RWPE2 (cell line): ENCODE measurements around the gene RAE1.

Experiments used
- ATAC-seq: fragments of 200-7000 bp; cut with Tn5 transposase; 3 replicates; pipeline ENCODE4 v1.9.1; 2021; ENCODE audit warnings: low read depth
- DNase-seq: peaks from one replicate; pipeline ENCODE4 v3.0.0-alpha.2; 2020; ENCODE audit warnings: low spot score
- H3K27ac ChIP-seq: fragments of 450-650 bp; 2 replicates; pipeline ENCODE4 v1.5.1; 2017; ENCODE audit warnings: mild to moderate bottlenecking; ENCODE audit not compliant: poor library complexity, severe bottlenecking
- H3K27me3 ChIP-seq: fragments of 250-450 bp; sonication (Bioruptor Pico); 2 replicates; pipeline ENCODE4 v1.5.1; 2021; ENCODE audit warnings: mild to moderate bottlenecking, moderate library complexity; ENCODE audit not compliant: insufficient read depth, poor library complexity, severe bottlenecking
- H3K36me3 ChIP-seq: fragments of 250-450 bp; sonication (Bioruptor Pico); 2 replicates; pipeline ENCODE4 v1.5.1; 2020; ENCODE audit warnings: low read depth, mild to moderate bottlenecking, moderate library complexity
- H3K4me1 ChIP-seq: fragments of 250-450 bp; sonication (Bioruptor Pico); 2 replicates; pipeline ENCODE4 v1.5.1; 2021; ENCODE audit warnings: mild to moderate bottlenecking, moderate library complexity; ENCODE audit not compliant: insufficient read depth, poor library complexity, severe bottlenecking
- H3K4me3 ChIP-seq: fragments of 250-450 bp; sonication (Bioruptor Pico); 2 replicates; pipeline ENCODE4 v1.5.1; 2021; ENCODE audit warnings: mild to moderate bottlenecking, moderate library complexity; ENCODE audit not compliant: severe bottlenecking
- H3K9me3 ChIP-seq: fragments of 250-450 bp; sonication (Bioruptor Pico); 2 replicates; pipeline ENCODE4 v1.5.1; 2021; ENCODE audit warnings: mild to moderate bottlenecking, moderate library complexity; ENCODE audit not compliant: severe bottlenecking
- TF ChIP-seq, protein P1 (sequence below): fragments of 450-650 bp; IDR thresholded peaks from one replicate; pipeline ENCODE4 v1.5.1; 2017; ENCODE audit warnings: mild to moderate bottlenecking, moderate library complexity; ENCODE audit not compliant: poor library complexity, severe bottlenecking

The RAE1 gene

DNA sequence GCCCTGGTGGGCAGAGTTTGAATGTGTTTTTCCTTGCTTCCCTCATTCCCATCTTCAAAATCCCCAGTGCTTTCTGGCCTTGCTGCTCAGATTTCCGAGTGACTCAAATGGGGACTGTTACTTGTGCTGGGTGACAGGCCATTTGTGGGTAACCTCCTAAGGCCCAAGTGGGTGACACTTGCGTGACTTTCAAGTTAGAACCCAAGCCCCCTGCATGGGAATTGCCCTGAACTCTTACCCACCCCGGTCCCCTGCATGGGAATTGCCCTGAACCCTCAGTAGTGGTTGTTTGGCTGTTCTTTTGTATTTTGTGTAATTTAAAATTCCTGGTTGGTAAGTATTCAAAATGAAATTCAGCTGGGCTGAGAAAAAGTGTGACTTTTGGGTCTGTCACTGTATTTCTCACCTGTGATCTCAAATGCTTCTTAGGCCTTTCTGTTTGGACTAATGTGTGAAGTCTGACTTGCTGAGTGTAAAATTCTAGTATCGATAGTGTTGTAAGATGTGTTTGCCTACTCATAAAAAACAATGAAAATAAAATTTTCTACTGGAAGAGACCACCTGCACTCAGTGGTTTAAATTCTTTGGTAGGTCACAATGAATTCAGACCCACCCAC, 27.7 kb downstream of the RAE1 start:
- TF ChIP-seq, protein P1, sequence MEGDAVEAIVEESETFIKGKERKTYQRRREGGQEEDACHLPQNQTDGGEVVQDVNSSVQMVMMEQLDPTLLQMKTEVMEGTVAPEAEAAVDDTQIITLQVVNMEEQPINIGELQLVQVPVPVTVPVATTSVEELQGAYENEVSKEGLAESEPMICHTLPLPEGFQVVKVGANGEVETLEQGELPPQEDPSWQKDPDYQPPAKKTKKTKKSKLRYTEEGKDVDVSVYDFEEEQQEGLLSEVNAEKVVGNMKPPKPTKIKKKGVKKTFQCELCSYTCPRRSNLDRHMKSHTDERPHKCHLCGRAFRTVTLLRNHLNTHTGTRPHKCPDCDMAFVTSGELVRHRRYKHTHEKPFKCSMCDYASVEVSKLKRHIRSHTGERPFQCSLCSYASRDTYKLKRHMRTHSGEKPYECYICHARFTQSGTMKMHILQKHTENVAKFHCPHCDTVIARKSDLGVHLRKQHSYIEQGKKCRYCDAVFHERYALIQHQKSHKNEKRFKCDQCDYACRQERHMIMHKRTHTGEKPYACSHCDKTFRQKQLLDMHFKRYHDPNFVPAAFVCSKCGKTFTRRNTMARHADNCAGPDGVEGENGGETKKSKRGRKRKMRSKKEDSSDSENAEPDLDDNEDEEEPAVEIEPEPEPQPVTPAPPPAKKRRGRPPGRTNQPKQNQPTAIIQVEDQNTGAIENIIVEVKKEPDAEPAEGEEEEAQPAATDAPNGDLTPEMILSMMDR, result no peak
- peak; percentile 56 for DNase-seq
- H3K4me3 ChIP-seq, result no peak overlapping the region
- no peak overlapping the region for H3K27ac ChIP-seq
- H3K9me3 ChIP-seq, result no peaks in the 10 kb centered on the region
- H3K36me3 ChIP-seq, result peaks cover 51% of the 10 kb centered on the region
- no peaks in the 10 kb centered on the region for H3K27me3 ChIP-seq
- ATAC-seq, result no peak
- no peaks in the 10 kb centered on the region for H3K4me1 ChIP-seq

DNA sequence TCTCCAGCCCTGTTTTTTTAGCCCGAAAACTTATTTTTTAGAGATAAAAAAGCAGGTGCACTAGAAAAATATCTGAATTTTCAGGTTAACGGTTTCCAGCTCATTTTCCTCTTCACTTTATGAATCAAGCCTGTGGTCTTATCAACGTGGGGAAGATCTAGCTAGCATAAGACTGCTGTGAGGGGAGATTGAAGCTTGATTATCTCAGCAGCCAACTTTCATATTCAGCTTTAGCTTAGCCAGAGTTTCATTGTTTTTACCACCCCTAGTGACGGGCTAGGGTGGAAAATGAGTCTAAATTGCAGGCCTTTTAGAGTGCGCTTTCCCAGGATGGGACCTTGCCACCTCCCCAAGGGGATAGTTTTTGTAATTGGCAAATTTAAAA, 28.2 kb downstream of the RAE1 start:
- Histone ChIP-seq H3K4me3 (no peak overlapping the region), H3K27me3 (no peaks in the 10 kb centered on the region), H3K4me1 (no peaks in the 10 kb centered on the region), H3K36me3 (peaks cover 46% of the 10 kb centered on the region), H3K27ac (no peak overlapping the region), H3K9me3 (no peaks in the 10 kb centered on the region)
- no peak for ATAC-seq
- DNase-seq, result no peak
- TF ChIP-seq, protein P1, result no peak

DNA sequence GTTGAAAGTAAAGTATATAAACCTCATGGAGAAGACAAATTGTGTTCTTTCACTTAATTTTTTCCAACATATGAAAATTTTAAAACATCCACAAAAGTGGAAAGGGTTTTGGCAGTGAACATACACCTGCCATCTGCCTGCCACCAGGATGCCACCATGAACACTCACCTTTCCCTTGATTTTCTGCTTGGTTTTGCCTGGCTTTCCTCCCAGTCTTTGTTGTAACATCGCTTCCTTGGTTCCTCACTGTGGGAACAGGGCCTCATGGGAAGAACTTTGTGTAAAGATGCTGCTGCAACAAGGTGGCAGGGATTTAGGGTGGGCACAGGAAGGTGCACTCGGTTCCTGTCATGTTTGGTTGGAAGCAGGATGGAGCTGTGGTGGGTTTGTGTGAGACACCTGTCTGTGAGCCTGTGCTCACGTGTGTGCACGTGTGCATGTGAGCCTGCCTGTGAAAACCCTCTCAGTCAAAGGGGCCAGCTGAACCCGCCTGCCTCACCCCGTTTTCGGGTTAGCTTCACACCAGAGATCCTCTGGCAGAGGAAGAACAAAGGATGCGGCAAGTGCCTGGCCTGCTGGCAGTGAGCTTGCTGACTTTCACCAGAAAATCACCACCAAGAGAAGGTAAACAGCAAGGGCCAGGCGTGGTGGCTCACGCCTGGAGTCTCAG, 29.2 kb downstream of the RAE1 start:
- no peaks in the 10 kb centered on the region for H3K9me3 ChIP-seq
- H3K27me3 ChIP-seq, result no peaks in the 10 kb centered on the region
- DNase-seq (peak; percentile 69), ATAC-seq (no peak)
- H3K27ac ChIP-seq, result no peak overlapping the region
- no peaks in the 10 kb centered on the region for H3K4me1 ChIP-seq
- H3K4me3 ChIP-seq, result no peak overlapping the region
- TF ChIP-seq, protein P1, result no peak
- peaks cover 38% of the 10 kb centered on the region for H3K36me3 ChIP-seq

DNA sequence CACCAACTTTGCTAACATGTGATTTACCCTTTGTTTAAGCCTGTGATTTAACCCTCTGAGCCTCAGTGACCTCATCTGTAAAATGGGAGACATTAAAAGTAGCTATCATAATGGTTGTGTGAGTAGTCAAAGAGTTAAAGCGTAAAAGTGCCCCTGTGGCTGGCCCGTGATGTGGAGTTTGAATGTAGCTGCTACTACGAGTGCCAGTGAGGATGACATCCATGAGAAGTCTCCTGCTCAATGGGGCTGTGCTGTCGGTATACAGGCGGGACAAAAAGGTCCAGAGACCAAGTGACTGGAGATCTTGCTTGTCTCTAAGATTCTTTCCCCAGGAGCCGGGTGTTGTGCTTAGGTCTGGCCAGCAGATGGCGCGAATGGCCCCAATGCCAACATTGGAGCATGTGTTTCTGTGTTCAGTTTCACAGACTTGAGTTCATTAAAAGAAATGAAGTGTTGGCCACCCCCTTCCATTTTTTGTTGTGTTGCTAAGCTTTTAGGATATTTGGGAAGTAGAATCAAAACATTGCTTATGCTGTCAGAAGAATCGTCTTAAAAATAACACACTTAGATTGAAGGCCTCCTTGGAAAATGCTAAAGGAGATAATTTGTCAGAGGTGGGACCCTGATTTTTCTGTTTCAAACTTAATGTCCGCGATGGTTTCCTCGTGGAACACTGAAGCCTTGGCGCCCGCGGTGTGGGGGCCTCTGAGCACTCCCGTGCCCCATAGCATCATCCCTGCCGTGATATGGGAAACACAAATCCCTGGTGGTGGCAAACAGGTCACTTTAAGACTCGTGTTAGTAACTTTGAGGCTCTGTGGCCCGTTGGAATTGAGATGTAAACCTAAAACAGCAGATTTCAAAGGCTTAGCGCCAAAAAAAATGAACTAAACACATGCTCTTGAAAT, 30.8 kb downstream of the RAE1 start:
- H3K27me3 ChIP-seq, result no peaks in the 10 kb centered on the region
- ATAC-seq, result peak; percentile 65
- H3K4me3 ChIP-seq, result no peak overlapping the region
- no peak overlapping the region for H3K27ac ChIP-seq
- H3K36me3 ChIP-seq, result peaks cover 21% of the 10 kb centered on the region
- TF ChIP-seq, protein P1, result peak; percentile 100
- DNase-seq, result peak; percentile 80
- H3K4me1 ChIP-seq, result no peaks in the 10 kb centered on the region
- H3K9me3 ChIP-seq, result no peaks in the 10 kb centered on the region
